Activated naive CD4-positive, alpha-beta T cell (primary cell): ENCODE measurements around the gene ARID1B.

Experiments
- DNase-seq, 4 experiments: peaks; one replicate each; lab custom pipeline; 2025; lab: John Stamatoyannopoulos, UW

ARID1B gene

DNA sequence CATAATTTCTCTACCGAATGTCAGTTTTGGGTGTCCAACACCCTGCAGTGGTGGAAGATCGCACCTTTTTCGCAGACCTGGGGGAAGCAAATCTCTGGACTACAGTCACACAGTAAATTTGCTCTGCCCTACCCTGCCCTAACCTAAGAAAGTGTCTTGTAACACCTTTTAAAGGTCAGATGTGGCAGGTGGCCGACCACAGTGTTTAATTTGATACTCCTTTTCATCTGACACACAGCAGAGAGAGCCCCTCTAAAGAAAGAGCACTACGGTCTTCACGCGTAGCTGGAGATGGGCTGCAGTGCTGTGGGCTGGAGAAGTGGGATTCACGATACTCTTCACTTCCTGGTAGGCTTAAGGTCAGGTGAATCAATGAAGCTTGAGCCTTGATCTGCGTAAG, 436.2 kb downstream of the ARID1B start:
- no peak for DNase-seq

DNA sequence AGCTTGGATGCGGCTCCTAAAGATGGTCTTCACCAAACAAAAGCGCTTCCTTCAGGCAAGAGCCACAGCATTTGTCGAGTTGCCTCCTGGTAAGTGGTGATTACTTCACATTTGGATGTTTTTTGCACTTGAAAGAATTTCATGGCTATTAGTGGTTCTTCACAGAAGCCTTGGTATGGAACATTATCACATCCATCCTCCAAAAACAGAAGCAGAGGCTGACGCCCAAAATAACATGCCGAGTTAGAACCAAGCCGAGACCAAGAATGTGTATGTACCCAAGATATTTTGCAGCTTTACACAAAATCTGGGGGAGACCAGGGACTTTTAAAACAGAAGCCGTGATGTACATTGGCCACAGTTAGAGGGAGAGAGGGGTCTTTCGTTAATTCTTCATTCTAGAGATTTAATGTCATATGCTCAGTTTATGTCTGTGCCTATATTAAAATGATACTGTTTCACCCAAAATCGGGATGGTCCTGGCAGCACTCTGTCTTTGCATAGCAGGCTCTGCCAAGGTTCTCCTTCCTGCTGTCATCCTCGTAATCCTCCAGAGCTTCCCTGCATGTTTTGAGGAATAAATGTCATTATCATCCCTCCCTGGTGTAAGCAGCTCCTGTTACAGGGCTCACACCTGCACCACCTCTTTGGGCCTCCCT, 436.9 kb downstream of the ARID1B start:
- no peak for DNase-seq

DNA sequence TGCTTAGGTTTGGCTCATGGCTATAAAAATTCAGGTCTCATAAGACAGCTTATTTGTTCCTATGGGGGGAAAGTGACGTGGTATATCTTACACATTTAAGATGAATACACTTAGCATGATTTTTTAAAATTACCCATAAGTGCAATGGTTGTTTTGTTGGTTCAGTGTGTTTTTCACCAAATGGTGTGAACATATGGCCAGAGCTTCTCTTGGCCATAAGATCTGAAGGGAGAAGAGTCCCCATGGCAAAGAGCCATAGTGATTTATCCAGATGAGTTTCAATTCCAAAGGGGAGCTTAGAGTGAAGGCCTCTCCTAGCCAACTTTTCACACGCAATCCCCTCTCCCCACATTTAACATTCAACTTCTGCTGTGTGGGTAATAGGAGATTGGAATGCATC, 438.5 kb downstream of the ARID1B start:
- no peak for DNase-seq

DNA sequence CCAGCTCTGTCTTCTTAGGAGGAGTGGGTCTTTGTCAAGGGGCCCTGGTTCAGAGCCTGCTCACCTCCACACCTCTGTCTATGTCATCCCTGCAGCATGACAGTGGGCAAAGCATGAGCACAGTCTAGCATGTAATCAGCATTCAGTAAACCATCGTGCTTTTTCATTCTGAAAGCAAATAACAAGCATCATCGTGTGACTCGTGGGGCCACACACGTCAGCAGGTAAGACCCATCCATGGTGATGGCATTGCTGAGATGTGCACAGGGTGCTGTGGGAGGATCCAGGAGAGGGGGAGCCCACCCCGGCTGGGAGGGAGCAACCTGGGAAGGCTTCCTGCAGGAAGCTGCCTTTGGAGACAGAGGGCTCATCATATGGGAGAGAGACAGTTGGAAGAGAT, 439.4 kb downstream of the ARID1B start:
- DNase-seq: no peak

DNA sequence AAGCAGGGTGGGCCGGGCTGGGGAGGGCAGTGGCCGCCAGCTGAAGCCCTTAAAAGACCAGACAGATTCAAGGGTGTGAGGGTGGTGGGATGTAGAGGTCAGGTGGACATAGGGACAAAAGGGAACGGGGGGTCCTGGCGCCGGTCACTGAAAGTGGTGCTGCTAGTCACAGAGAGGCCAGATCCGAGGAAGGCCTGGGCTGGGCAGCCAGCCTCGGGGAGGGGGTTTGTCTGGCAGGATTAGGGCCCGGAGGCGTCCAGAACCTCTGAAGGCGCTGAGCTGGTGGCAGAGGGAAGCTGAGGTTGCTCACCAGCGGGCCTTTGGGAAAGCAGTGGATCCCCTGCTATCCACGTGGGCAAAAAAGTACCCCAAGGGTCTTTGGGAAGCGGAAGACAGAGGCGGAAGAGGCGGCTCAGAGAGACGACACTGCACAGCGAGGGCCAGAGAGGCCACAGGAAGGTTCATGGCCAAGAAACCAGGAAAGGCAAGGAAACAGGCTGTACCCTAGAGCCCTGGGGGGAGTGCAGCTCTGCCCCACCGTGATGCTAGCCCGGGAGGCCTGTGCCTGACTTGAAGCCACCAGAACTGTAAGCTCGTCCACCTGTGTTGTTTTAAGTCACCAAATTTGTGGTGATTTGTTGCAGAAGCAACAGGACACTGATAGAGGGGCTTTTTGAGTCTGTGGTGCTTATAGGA, 440.2 kb downstream of the ARID1B start:
- DNase-seq: no peak

DNA sequence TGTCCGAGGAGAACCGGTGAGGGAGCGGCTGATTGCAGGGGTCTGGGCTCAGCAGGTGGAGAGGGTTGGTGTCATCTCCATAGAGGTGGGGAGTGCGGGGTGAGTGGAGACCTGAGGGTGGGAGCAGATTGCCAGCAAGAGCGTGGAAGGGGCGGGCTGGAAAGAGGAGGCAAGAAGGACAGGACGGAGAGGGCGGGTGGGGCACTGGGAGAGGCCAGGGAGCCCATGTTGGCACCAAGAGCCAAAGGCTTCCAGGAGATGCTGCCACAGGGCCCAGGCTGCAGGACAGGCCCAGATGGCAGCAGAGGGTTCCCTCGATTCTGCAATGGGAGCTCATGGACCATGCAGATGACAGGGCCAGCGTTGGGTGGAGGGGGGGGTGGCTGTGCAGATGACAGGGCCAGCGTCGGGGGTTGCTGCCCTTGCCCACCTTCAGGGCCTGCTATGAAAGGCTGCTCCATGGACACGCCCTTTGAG, 440.8 kb downstream of the ARID1B start:
- no peak for DNase-seq

DNA sequence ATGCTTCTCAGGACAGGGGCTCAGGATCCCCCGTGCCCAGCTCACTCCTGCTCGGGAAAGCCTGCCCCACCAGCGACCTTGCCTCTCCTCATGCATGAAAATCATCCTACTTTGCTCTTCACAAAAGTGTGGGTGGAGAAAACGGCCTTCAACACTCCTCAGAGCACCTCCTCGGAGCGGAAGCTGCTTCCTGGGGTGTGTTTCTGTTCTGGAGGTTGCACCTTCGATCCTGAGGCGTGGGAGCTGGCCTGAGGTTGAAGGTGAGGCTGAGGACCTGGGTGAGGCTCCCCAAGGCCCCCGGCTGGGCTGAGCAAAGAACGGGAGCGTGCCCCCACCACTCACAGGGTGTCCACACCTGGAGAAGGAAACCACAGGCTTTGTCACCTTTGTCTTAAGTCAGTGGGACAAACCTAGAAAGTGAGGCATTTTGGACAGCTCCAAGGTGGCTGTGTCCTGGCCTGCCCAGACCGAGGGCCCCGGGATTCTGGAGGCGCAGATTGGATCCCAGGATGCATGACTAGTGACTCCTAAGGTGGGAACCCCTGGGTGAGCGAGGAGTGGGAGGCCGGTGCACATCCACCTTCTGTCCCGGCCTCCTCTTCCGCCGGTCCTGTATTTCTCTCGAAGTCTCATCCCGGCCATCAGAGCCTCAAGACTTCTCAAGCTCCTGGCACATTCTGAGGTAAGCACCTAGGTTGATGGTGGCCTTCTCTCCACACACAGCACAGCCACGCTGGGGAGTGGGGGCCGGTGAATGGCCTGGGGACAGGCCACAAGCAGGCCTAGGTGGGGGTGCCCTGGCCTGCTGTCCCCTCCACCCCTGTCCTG, 441.4 kb downstream of the ARID1B start:
- no peak for DNase-seq

DNA sequence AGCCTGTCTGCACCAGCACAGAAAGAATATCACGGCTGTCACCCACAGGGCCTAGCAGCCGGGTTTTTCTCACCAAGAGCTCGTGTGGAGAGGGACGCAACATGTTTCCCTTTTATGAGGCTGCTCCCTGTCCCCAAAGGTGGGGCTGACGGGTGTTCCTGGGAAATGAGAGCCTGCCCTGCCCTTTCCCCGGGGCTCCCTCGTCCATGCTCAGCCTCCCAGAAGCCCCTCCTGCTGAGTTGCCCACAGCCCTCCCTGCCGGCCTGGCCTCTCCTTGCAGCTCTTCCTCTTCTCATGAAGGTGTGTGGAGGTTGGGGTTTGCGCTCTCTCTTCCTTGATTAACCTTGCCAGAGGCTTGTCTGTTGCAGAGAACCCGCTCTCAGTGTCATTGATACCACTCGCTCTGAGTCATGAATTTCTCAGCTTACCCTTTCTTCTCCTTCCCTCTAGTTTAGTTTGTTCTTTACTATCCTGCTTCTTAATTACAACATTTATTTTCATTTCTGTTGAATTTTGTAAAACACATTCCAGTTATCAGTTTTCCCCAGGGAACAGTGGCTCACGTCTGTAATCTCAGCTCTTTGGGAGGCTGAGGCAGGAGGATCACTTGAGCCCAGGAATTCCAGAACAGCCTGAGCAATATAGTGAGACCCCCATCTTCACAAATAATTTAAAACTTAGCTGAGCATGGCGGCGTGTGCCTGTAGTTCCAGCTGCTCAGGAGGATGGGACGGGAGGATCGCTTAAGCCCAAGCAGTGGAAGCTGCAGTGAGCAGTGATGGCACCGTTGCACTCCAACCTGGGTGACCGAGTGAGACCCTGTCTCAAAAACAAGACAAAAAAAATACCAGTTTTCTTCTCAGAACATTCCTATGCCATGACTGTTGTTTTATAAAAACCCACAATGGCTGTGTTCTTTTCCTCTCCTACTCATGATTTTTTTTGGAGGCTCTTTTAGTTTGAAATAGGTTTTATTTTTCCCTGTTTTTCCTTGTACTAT, 442.3 kb downstream of the ARID1B start:
- no peak for DNase-seq

DNA sequence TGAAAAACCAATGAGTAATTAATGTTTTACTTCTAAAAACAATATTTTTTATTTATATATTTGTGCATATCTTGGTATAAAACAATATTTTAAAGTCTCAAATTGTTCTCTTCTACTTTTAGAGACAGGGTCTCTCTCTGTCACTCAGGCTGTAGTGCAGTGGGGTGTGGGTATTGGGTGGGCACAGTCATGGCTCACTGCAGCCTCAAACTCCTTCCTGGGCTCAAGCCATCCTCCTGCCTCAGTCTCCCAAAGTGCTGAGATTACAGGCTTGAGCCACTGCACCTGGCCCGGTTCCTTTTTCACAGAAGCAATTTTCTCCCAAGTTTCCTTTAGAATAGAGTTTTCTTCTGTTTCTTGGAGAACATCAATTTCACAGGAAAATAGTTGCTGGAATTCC, 443.3 kb downstream of the ARID1B start:
- DNase-seq: no peak

DNA sequence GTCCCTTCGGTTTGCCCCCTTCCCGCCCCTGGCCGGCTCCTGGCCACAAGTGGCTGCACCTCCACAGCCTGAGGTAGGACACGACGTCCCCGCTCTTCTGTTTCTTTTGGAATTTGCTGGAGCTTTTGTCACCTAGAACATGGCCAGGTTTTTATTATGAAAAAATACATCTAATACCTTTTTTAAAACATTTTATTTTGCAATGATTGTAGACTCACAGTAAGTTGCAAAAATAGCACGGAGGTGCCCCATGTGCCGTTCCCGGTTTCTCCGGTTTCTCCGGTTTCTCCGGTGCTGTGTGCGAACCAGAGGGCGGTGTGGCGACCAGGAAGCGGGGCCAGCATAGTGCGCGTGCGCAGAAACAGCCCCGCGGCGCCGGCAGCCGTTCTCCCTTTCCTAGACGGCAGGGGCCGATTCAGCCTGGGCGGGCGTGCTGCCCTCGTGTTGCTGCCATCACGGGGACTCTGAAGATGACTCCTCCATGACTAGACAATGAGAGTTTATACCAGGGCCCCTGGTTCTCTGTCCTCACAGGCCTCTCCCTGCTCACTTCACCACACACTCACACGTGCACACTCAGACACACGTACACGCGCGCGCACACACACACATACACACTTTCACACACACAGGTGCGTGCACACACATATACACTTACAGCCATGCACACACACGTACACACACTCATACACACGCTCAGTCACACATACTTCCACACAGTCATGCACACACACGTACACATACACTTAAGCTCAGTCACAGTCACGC, 444.1 kb downstream of the ARID1B start:
- peak; percentile 41 to 74 (median 68) for DNase-seq

DNA sequence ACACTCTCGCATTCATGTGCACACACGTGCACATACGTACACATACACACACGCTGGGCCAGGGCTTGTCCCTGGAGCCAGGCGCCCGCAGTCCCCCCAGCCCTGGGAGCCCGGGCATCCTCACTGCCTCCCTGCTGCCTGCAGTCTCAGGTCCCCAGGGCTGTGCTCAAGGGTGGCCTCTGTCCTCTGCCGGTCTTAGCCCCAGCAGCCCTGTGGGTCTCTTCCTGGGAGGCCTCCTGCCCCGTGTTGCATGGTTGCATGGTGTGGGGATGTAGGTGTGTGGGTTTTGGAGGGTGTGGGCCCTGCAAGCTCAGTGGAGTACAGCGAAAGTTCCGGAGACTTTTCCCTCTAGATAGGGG, 444.6 kb downstream of the ARID1B start:
- DNase-seq: no peak

DNA sequence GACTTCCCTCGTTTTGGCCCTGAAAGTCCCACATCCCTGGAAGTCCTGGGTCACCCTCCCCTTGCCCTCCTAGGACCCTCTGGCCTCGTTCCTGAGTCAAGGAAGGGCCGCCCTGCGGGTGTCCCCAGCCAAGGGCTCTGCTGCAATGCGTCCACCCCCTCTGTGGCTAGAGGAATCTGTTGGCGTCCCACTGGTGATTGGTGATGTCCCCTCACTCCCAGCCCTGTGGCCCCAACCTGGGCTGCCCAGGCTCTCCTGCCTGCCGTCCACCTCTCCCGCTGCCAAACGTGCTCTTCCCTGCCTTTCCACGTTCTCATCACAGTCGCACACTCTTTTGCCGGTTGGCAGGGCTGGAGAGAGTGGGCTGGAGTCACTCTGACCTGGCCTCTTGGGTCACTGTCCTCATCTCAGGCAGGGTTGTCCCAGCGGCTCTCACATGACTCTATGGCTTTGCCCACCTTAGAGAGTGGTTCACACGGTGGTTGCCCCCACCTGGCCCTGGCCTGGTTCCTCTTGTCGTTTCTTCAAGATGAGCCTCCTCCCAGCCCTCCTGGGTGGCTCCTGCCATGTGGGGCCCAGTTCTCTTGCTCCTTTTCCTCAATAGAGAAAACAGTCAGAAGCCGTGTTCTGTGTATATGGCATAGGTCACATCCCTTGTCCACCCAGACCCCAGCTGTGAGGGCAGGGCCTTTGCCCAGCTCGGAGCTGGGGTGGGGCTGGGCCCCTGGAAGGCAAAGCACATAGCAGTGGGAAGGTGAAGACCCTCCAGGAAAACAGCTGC, 445.2 kb downstream of the ARID1B start:
- DNase-seq: no peak

DNA sequence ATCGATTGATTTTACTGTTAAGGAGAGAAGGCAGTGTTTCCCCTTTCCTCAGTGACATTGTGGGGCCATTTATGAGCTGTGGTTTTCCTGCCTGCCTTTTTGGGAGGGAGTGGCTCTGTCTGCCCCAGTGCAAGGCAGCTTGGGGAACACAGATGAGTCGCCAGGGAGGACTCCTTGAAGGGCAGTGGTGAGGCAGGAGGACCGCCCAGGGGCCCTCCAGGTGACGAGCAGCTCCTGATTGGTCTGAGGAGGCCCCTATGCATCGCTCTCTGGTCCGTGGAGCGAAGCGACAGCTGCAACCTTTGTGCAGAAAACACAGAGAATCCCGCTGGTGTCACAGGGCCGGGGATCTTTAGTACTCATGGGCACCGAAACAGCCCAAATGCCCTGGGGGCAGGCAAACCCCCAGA, 445.8 kb downstream of the ARID1B start:
- DNase-seq: no peak

DNA sequence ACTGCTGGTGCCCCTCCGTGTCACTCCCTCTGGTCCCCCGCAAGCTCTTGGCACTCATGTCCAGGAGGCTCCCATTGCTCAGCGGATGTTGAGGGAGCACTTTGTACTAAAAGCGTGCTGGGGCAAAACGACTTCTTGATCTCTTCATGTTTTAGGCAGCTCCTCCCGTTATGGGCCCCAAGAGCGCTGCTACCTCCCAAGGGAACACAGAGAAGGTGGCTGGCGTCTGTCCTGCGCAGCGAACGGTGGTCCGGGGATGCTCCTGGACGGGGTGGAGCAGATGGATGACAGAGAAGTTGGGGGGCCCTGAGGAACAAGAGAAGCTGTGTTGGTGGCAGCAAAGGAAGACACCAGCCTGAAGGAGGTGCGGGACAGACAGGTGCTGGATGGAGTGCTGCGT, 446.3 kb downstream of the ARID1B start:
- no peak for DNase-seq

DNA sequence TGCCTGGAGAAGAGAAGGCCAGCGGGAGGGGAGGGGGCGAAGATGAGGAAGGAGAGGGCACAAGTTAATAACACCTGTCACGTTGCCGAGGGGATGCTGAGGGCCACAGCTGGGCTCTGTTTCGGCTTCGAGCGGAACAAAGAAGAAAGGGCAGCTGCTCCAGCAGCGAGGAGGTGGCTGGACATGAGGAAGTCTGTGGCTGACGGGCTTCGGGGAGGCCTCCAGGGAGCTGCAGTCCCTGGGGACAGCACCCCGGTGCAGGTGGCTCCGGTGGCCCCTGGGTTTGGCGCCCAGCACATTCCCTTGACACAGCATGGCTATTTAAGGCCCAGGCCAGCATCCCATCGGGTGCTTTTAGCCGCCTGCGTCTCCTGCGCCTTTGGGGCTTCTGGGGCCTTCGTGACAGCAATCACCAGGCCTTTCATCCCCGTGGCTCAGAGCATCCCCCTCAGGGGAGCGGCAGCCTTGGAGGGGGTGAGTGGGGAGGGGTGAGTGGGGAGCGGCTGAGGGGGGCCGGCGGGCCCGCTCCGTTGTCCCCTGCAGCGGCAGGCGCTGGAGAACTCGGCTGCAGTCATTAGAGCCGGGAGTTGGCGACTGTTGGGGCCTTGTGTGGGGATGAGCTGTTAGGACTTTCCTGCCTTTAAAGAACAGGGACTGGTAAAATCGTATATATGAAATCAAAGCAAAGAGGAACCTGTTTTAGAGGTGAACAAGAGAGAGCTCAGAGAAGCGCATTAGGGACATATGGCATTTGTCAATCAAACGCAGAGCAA, 447.2 kb downstream of the ARID1B start:
- DNase-seq: no peak

DNA sequence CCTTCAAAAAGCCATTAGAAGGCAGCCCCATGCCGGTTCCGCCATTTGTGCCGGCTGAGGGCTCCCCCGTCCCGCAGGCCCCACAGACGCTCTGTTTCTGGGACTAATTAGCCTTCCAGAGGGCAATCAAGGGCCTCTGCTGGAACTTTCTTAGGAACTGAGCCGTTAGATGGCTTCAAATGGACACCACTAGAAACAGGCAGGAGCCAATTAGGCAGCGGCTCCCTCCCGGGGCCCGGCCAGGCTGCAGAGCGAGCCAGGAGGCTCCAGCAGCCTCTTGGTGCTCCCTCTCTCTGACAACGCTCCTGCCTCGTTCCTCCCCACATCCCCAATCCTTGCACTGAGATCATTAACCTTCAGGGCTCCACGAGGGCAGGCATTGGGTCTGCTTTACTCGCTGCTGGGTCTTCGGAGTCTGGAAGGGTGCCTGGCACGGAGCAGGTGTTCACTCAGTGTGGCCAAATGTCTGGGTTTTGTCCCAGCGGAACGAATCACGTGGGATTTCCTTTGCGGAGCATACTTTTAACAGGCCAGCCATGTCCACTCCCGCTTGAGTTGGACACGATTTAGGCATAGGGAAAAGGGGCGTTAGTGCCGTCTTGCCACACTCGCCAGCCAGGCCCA, 447.9 kb downstream of the ARID1B start:
- no peak for DNase-seq

DNA sequence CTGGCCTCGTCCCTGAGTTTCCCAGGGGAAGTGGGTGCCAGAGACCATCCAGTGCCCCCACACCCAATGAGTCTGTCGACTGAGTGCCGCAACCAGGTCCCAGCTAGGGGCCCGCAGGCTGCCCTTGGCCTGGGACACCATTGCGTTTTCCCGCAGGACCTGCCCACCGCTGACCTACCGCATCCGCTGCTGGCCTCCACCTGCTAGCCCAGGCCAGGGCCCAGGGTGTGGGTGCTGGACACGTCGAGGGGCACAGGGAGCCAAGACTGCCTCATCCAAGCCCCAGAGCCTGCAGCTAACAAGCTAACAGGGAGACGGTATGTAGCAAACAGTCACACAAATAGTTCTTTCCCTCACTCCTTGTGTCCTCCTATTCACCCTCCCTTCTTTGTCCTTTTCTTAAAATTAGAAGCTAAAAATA, 448.4 kb downstream of the ARID1B start:
- no peak for DNase-seq

DNA sequence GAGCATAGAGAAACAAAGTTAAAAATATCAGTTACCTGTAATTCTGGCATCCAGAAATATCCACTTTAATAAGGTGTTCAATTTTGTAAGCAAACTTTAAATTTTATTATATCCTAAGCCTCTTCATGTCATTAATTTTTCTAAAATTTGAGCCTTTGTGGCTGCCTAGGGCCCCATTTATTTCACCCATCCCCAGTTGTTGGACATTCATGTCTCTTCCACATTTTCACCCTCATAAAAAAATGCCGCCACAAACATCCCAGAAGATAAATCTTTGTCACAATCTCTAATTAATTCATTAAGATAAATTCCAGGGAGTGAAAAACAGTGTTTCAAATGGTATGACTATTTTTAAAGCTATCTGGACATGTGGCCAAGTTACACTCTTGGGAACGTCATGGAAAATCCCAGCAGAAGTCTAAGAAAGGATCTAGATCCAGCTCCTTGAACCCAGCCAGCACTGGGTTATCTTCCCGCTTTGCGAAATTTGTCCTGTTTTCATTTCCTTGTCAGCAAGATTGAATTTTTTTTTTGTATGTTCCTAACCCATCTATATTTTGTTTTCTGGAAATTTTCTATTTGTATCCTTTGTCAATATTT, 448.9 kb downstream of the ARID1B start:
- no peak for DNase-seq
